MCF 10A (cell line): ENCODE measurements around the gene ZER1. TPM values are rescaled to one million over a fixed set of nuclear protein-coding genes. Genes with fewer than 3 reads are reported as not detected.

Source experiments
- BruUV-seq: library from RNA; stranded (reverse); fragments of 400-500 nt; replicated peaks from 2 replicates; lab custom pipeline; 2021; lab: Mats Ljungman, UMichigan
- CTCF ChIA-PET: fragments of 300-600 bp; sonication (Branson Sonifier 250); formaldehyde crosslinking; extraction: SDS; loops from one replicate; lab custom pipeline; 2021; ENCODE audit warnings: antibody characterized with exemption, inconsistent platforms; lab: Yijun Ruan, JAX
- POLR2A ChIA-PET: fragments of 300-600, 350-650 bp; sonication (Branson Sonifier 250); formaldehyde crosslinking; extraction: SDS; loops from one replicate; lab custom pipeline; 2020; ENCODE audit warnings: antibody characterized with exemption, inconsistent platforms; lab: Yijun Ruan, JAX
- DNase-seq: peaks from one replicate; pipeline ENCODE4 v3.0.0-alpha.2; 2018; ENCODE audit not compliant: unreplicated experiment
- H3K27ac Mint-ChIP-seq: one replicate; pipeline ENCODE4 v1.8.0; 2022; ENCODE audit warnings: mild to moderate bottlenecking, low read depth, mixed read lengths; ENCODE audit not compliant: unreplicated experiment
- H3K27me3 Mint-ChIP-seq: one replicate; pipeline ENCODE4 v1.8.0; 2022; ENCODE audit warnings: mixed read lengths; ENCODE audit not compliant: insufficient read depth, unreplicated experiment
- H3K36me3 Mint-ChIP-seq: one replicate; pipeline ENCODE4 v1.8.0; 2022; ENCODE audit warnings: mild to moderate bottlenecking, moderate library complexity, mixed read lengths; ENCODE audit not compliant: insufficient read depth, unreplicated experiment
- H3K4me1 Mint-ChIP-seq: one replicate; pipeline ENCODE4 v1.8.0; 2022; ENCODE audit warnings: mixed read lengths; ENCODE audit not compliant: insufficient read depth, unreplicated experiment
- H3K4me3 Mint-ChIP-seq: one replicate; pipeline ENCODE4 v1.8.0; 2022; ENCODE audit warnings: mild to moderate bottlenecking, moderate library complexity, mixed read lengths; ENCODE audit not compliant: unreplicated experiment
- H3K9me3 Mint-ChIP-seq: one replicate; pipeline ENCODE4 v1.8.0; 2022; ENCODE audit warnings: mixed read lengths; ENCODE audit not compliant: unreplicated experiment
- CTCF ChIP-seq: fragments of 200-600 bp; IDR thresholded peaks from one replicate; pipeline ENCODE4 v1.8.0; 2022; ENCODE audit warnings: antibody characterized with exemption, mild to moderate bottlenecking; ENCODE audit not compliant: unreplicated experiment
- intact Hi-C: fragments of 100-400 bp; cut with micrococcal nuclease; formaldehyde crosslinking; loops from 2 replicates; pipeline ENCODE4 v1.14.1; 2022
- total RNA-seq: library from RNA; stranded (reverse); gene quantifications from 2 replicates; pipeline ENCODE4 v1.2.3, GENCODE V29; 2022

ZER1 gene
- total RNA-seq, 1 experiment from 2014 or later = 19.5 TPM

DNA sequence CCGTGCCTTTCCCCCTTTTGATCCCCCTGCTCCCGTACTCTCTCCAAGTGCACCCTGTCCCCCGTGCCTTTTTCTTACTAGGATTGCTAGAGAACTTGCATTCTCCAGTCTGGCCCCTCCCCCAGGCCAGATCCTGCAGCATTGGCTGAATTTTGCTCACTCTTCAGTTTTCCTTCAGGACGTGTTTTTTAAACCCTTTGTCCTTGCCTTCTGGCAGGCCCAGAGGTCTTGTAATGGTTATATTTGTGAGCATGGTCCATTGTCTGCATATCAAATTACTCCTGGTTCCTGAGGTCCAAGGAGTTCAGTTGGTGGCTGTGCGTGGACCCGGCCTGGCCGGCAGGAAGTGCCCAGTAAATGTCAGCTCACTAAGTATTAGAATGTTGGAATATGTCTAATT is 15.9 kb upstream of the ZER1 start:
- TF ChIP-seq CTCF = no peak
- CTCF ChIA-PET = interaction anchor here (0.6 to 2.4 kb wide), 4 partner anchors 14 to 967 kb away, joined by 3 to 18 read pairs (median 6); partner anchors contain the start of gene ENDOG
- no TSS peak for BruUV-seq
- no peaks in the 10 kb centered on the region for H3K4me1 Mint-ChIP-seq
- no peaks in the 10 kb centered on the region for H3K9me3 Mint-ChIP-seq
- no peaks in the 10 kb centered on the region for H3K27me3 Mint-ChIP-seq
- peak overlapping the region; percentile 90 for H3K4me3 Mint-ChIP-seq
- intact Hi-C loops = loop anchor here (1.0 kb wide), 1 partner anchor 15 kb away; no protein-coding TSS in a partner anchor
- peak overlapping the region; percentile 85 for H3K27ac Mint-ChIP-seq
- H3K36me3 Mint-ChIP-seq = peaks cover 17% of the 10 kb centered on the region
- POLR2A ChIA-PET = interaction anchor here (0.6 to 2.5 kb wide), 6 partner anchors 16 to 165 kb away, joined by 4 to 30 read pairs (median 5); partner anchors contain the start of genes ENDOG, SPOUT1 and ZER1
- peak; percentile 14 for DNase-seq

DNA sequence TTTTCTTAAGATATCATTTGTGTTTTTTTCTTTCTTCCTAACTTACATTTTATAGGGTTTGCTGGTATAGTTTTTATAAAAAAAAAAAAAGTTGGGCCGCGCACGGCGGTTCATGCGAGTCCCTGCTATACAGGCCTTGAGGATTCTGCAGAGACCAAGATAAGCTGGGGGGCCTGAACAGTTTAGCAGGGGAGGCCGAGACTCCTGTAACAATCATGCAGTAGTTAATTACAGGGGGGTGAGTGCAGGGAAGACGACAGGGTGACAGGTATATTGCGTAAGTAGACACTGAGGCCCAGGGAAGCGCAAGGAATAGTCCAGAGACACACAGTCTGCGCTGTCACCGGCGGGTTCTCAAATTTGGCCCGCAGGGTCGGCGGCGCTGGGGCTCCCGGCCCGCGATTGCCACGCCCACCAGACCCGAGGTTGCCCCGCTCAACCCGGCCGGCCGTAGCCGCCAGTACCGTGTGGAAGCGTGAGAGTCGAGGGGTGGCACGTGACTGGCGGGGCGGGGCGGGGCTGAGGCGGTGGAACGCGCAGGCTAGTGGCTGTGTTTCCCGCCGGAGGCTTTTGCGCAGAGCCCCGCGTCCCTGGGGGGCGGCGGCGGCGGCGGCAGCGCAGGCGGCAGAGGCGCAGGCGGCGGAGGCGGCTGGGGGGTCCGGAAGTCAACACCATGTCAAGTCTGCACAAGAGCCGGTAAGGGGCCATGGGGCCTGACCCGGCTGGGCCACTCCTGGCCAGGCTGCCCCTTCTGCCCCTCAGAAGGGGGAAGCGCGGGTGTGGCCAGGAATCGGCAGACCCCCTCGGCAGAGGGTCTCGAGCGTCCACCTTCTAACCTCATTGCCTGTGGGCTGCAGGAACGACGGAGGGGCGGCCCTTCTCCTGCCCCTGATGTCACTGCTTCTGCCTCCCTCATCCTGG is 15.2 kb upstream of the ZER1 start, which contains the start of gene TBC1D13:
Gene TBC1D13 (plus strand): TSS at position 573 of the 921 bp plus-strand sequence. CDS start 101 bp downstream, at position 674.
- no peak for TF ChIP-seq CTCF
- Mint-ChIP-seq H3K4me1 (no peaks in the 10 kb centered on the region), H3K4me3 (peak within 1 kb of the TSS; percentile 90), H3K9me3 (peaks cover under 1% of the 10 kb centered on the region), H3K27ac (peak within 1 kb of the TSS; percentile 85), H3K36me3 (peaks cover 14% of the 10 kb centered on the region), H3K27me3 (no peaks in the 10 kb centered on the region)
- DNase-seq = peak; percentile 80
- ChIA-PET CTCF (interaction anchor here (0.6 to 2.4 kb wide), 3 partner anchors 31 to 762 kb away, joined by 4 to 18 read pairs (median 5); partner anchors contain the start of gene ENDOG), POLR2A (interaction anchor here (0.6 to 1.7 kb wide), 9 partner anchors 14 to 481 kb away, joined by 3 to 7 read pairs (median 3); partner anchors contain the start of genes SPOUT1 and ZER1)
- intact Hi-C loops = loop anchor here (1.0 kb wide), 1 partner anchor 15 kb away; no protein-coding TSS in a partner anchor
- BruUV-seq = no TSS peak

- intact Hi-C loops = no loop called here
- POLR2A ChIA-PET = interaction anchor here (1.1 to 1.7 kb wide), 2 partner anchors 14 to 33 kb away, joined by 3 to 7 read pairs; partner anchors contain the start of gene ZER1
- Mint-ChIP-seq H3K4me3 (no peak overlapping the region), H3K4me1 (no peaks in the 10 kb centered on the region), H3K27ac (no peak overlapping the region), H3K36me3 (peaks cover 1% of the 10 kb centered on the region), H3K9me3 (peaks cover 7% of the 10 kb centered on the region), H3K27me3 (no peaks in the 10 kb centered on the region)
- no peak for TF ChIP-seq CTCF
- no TSS peak for BruUV-seq
- CTCF ChIA-PET = interaction anchor here (0.7 kb wide), 1 partner anchor 218 kb away, joined by 3 read pairs; no protein-coding TSS in a partner anchor
- no peak for DNase-seq
These were observed 13.7 kb upstream of the ZER1 start for GRCh38 chr9:128785427-128785826.

DNA sequence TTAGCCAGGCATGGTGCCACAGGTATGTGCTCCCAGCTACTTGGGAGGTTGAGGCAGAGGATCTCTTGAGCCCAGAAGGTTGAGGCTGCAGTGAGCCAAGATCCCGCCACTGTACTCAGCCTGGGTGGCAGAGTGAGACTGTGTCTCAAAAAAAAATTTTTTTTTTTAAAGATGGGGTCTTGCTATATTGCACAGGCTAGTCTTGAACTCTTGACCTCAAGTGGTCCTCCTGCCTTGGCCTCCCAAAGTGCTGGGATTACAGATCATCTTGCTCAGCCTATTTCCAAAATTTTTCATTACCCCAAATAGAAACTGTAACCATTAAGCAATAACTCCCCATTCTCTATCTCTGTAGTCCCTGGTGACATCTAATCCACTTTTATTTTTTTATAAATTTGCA is 10.9 kb upstream of the ZER1 start:
- POLR2A ChIA-PET = interaction anchor here (0.6 to 2.3 kb wide), 6 partner anchors 9 to 162 kb away, joined by 3 to 8 read pairs (median 4); partner anchors contain the start of gene ZER1
- CTCF ChIA-PET = interaction anchor here (0.5 to 0.7 kb wide), 3 partner anchors 101 to 145 kb away, joined by 3 to 5 read pairs (median 3); no protein-coding TSS in a partner anchor
- peaks cover 7% of the 10 kb centered on the region for H3K9me3 Mint-ChIP-seq
- no peaks in the 10 kb centered on the region for H3K4me1 Mint-ChIP-seq
- intact Hi-C loops = no loop called here
- no peaks in the 10 kb centered on the region for H3K36me3 Mint-ChIP-seq
- no peak overlapping the region for H3K27ac Mint-ChIP-seq
- no peak for DNase-seq
- H3K27me3 Mint-ChIP-seq = no peaks in the 10 kb centered on the region
- BruUV-seq = no TSS peak
- no peak for TF ChIP-seq CTCF
- H3K4me3 Mint-ChIP-seq = no peak overlapping the region
